Endodermal cell (in vitro differentiated cells): Measurements from ENCODE around the gene PSMA7. TPM values are rescaled to one million over a fixed set of nuclear protein-coding genes. Genes with fewer than 3 reads are reported as not detected.

Experiments used
- DNase-seq: peaks from one replicate; pipeline ENCODE4 v3.0.0-alpha.2; 2017
- H3K27ac ChIP-seq: 2 replicates; pipeline ENCODE4 v1.5.1; 2013; ENCODE audit warnings: mild to moderate bottlenecking, low read depth, low read length, moderate library complexity
- H3K27me3 ChIP-seq: 2 replicates; pipeline ENCODE4 v1.6.1; 2013; ENCODE audit warnings: mild to moderate bottlenecking, low read length, moderate library complexity; ENCODE audit not compliant: insufficient read depth, control insufficient read depth, poor library complexity, severe bottlenecking
- H3K36me3 ChIP-seq: 2 replicates; pipeline ENCODE4 v1.7.0; 2013; ENCODE audit warnings: mild to moderate bottlenecking, low read length, moderate library complexity; ENCODE audit not compliant: control insufficient read depth, insufficient read depth
- H3K4me1 ChIP-seq: one replicate; pipeline ENCODE4 v1.7.0; 2013; ENCODE audit warnings: low read length; ENCODE audit not compliant: control insufficient read depth, insufficient read depth
- H3K4me3 ChIP-seq: 2 replicates; pipeline ENCODE4 v1.5.1; 2013; ENCODE audit warnings: mild to moderate bottlenecking, low read length, moderate library complexity
- H3K9ac ChIP-seq: 2 replicates; pipeline ENCODE4 v1.6.1; 2013; ENCODE audit warnings: mild to moderate bottlenecking, low read length, moderate library complexity; ENCODE audit not compliant: poor library complexity, severe bottlenecking; ENCODE audit errors: extremely low read depth
- H3K9me3 ChIP-seq: 2 replicates; pipeline ENCODE4 v1.6.1; 2013; ENCODE audit warnings: mild to moderate bottlenecking, low read length, moderate library complexity; ENCODE audit not compliant: control insufficient read depth
- H3K27ac Mint-ChIP-seq: 2 replicates; pipeline ENCODE4 v1.8.0; 2020; ENCODE audit warnings: mixed read lengths
- H3K27me3 Mint-ChIP-seq: 2 replicates; pipeline ENCODE4 v1.8.0; 2021; ENCODE audit warnings: mild to moderate bottlenecking, mixed read lengths; ENCODE audit not compliant: insufficient read depth
- H3K36me3 Mint-ChIP-seq: 2 replicates; pipeline ENCODE4 v1.8.0; 2020; ENCODE audit warnings: low read depth, mixed read lengths
- H3K4me1 Mint-ChIP-seq: 2 replicates; pipeline ENCODE4 v1.8.0; 2020; ENCODE audit warnings: mixed read lengths
- H3K4me3 Mint-ChIP-seq: 2 replicates; pipeline ENCODE4 v1.8.0; 2020; ENCODE audit warnings: mild to moderate bottlenecking, moderate library complexity, mixed read lengths
- H3K9me3 Mint-ChIP-seq: 2 replicates; pipeline ENCODE4 v1.8.0; 2020; ENCODE audit warnings: mild to moderate bottlenecking, mixed read lengths
- WGBS, 2 experiments: methylation state at CpG; one replicate each; pipeline versions ENCODE4 v1.1.5 to v1.1.7; 2013; ENCODE audit warnings: missing lambda C conversion rate in 2 of 2, mixed read lengths in 1 of 2; ENCODE audit not compliant: insufficient coverage in 1 of 2, insufficient read length in 1 of 2; 5-methylcytosine and 5-hydroxymethylcytosine counted together
- total RNA-seq, 2 donors: library from RNA; stranded (reverse); fragmentation: NEBNext Ultra II Directional in 1 of 2; extraction: Animal tissue kit (Norgen Biotek cat#: 25700) in 1 of 2; gene quantifications; 2 replicates in 1 of 2; 3 replicates in 1 of 2; pipeline ENCODE4 v1.2.1, GENCODE V29; 2021
- TF ChIP-seq, protein P1 (sequence below): fragments of 200-600 bp; sonication (generic); conservative IDR thresholded peaks from 2 replicates; pipeline ENCODE4 v1.5.0; 2021; ENCODE audit warnings: antibody characterized with exemption, mild to moderate bottlenecking

The PSMA7 gene
- total RNA-seq, 2 donors from 2014 or later, result 279 to 280 TPM

DNA sequence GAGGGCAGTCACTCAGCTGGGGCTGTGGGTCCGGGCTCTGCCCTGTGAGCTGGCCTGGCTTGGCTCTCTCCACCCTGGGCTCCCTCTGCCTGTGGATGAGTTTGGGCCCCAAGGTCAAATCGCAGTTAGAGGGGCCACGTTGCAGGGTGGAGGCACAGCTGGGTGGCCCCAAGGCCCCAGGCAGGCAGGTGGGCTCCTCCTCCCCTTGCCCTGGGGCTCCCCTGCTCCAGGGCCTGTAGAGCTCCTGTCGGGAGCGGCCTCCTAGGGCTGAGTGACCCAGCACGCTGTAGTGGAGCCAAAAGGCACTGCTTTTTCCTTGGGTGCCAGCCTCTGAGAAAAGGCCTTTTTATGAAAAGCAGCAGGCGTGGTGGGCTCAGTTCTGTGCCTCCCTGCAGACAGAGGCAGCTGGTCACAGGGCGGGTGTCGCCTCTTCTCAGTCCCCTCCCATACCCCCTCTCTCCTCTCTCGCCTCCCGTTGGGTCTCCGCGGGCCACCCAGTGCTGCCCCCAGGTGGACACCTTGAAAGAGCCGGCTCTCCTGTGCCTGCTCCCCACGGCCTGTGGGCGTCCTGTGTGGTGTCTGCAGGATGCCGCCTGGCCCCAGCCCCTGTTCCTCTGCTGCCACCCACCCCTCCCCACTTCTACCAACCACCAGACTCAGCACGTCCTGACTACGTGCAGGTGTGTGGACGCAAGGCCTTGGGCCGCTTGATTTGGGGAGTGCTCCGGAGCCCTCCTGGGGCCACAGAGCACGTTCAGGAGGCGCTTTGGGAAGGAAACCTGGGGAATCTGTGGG is 13.6 kb upstream of the PSMA7 start:
- H3K4me1 ChIP-seq, result peaks cover 2% of the 10 kb centered on the region
- DNase-seq, result peak; percentile 94
- H3K36me3 ChIP-seq, result peaks cover 55% of the 10 kb centered on the region
- no peak overlapping the region for H3K4me3 ChIP-seq
- WGBS, 2 experiments, result 68% methylated on average over 14 to 24 of the region's 24 CpGs
- Mint-ChIP-seq H3K4me3 (no peak overlapping the region), H3K36me3 (peaks cover 42% of the 10 kb centered on the region), H3K27me3 (no peaks in the 10 kb centered on the region), H3K9me3 (peaks cover 9% of the 10 kb centered on the region), H3K27ac (peak overlapping the region; percentile 52), H3K4me1 (peaks cover 11% of the 10 kb centered on the region)
- H3K9ac ChIP-seq, result no peak overlapping the region
- TF ChIP-seq, protein P1, sequence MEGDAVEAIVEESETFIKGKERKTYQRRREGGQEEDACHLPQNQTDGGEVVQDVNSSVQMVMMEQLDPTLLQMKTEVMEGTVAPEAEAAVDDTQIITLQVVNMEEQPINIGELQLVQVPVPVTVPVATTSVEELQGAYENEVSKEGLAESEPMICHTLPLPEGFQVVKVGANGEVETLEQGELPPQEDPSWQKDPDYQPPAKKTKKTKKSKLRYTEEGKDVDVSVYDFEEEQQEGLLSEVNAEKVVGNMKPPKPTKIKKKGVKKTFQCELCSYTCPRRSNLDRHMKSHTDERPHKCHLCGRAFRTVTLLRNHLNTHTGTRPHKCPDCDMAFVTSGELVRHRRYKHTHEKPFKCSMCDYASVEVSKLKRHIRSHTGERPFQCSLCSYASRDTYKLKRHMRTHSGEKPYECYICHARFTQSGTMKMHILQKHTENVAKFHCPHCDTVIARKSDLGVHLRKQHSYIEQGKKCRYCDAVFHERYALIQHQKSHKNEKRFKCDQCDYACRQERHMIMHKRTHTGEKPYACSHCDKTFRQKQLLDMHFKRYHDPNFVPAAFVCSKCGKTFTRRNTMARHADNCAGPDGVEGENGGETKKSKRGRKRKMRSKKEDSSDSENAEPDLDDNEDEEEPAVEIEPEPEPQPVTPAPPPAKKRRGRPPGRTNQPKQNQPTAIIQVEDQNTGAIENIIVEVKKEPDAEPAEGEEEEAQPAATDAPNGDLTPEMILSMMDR, result peak; percentile 88
- H3K27me3 ChIP-seq, result no peaks in the 10 kb centered on the region
- peaks cover 7% of the 10 kb centered on the region for H3K9me3 ChIP-seq
- H3K27ac ChIP-seq, result peak overlapping the region; percentile 24

DNA sequence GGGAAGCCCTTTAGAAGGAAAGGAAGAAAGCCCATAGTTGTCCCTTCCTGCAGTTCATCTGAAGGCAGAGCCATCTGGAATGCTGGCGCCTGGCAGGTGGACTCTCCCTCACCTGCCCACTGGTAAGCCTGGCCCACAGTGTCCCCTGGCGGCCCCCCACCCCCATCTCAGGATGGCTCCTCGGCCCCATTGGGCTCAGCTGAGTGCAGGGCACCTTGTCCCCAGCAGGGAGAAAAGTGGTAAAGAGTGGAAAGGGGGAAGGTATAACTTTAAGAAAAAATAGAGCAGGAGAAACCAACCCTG is 13.0 kb upstream of the PSMA7 start:
- TF ChIP-seq, protein P1, result no peak
- DNase-seq, result no peak
- WGBS, 2 experiments, result 83 to 100% methylated on average over 1 to 3 of the region's 3 CpGs
- peaks cover 11% of the 10 kb centered on the region for H3K4me1 Mint-ChIP-seq
- peak overlapping the region; percentile 26 for H3K27ac Mint-ChIP-seq
- peak overlapping the region; percentile 24 for H3K27ac ChIP-seq
- peaks cover 52% of the 10 kb centered on the region for H3K36me3 ChIP-seq
- H3K36me3 Mint-ChIP-seq, result peaks cover 43% of the 10 kb centered on the region
- H3K9me3 Mint-ChIP-seq, result peaks cover 9% of the 10 kb centered on the region
- H3K9ac ChIP-seq, result no peak overlapping the region
- peaks cover 2% of the 10 kb centered on the region for H3K4me1 ChIP-seq
- H3K4me3 ChIP-seq, result no peak overlapping the region
- H3K27me3 Mint-ChIP-seq, result no peaks in the 10 kb centered on the region
- no peaks in the 10 kb centered on the region for H3K27me3 ChIP-seq
- H3K4me3 Mint-ChIP-seq, result no peak overlapping the region
- peaks cover 7% of the 10 kb centered on the region for H3K9me3 ChIP-seq

DNA sequence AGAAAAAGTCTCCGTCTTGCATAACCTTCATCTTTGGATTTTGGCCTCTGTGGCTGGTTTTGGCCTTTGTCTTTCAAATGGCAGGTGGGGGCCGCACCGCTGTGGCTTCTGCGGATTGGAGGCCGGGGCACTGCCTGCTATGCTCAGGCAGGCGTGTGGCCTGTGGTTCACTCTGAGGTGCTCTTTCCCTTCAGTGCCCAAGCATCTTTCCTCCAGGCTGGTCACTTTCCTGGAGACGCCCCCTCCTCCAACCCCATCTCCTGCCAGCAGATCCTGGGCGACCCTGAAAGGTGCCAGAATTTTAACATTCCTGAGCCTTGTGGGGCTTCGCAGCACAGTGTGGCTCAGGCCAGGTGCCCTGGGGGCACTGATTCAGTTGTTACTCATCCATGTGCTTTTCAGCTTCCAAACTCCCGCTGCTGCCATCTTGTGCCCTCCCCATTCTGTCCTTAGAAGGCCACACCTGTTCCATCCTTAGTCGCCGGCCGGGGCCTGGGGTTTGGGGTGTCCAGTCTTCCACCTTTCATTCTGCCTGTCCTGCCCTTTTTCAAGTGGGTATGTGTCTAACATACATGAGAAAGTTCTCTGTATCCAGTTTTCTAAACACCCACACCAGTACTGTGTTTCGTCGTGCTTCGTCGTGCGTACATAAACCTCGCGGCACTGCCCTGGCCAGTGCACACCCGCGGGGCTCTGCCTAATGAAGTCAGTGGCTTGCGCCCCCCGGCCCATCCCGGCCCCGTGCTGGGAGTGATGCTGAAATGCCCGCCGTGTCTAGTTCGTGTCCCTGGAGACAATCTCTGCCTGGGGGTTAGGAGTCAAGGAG is 12.4 kb upstream of the PSMA7 start:
- Histone ChIP-seq H3K36me3 (peaks cover 51% of the 10 kb centered on the region), H3K4me1 (peaks cover 2% of the 10 kb centered on the region), H3K27me3 (no peaks in the 10 kb centered on the region), H3K4me3 (no peak overlapping the region), H3K9me3 (peaks cover 7% of the 10 kb centered on the region), H3K27ac (no peak overlapping the region), H3K9ac (no peak overlapping the region)
- TF ChIP-seq, protein P1, result no peak
- Mint-ChIP-seq H3K9me3 (peaks cover 9% of the 10 kb centered on the region), H3K4me1 (peaks cover 11% of the 10 kb centered on the region), H3K27ac (peak overlapping the region; percentile 26), H3K27me3 (no peaks in the 10 kb centered on the region), H3K36me3 (peaks cover 42% of the 10 kb centered on the region), H3K4me3 (no peak overlapping the region)
- WGBS, 2 experiments, result 90 to 93% methylated on average over 20 to 29 of the region's 29 CpGs
- DNase-seq, result peak; percentile 77
